ENCODE data around the gene RCE1.

- TF ChIP-seq POLR2A (IDR thresholded peaks at IDR 0.05; ENCODE audit: low read depth, low read length) (no peak), CTCF (IDR thresholded peaks at IDR 0.05; ENCODE audit: extremely low read depth in 1 of 2, insufficient read depth in 1 of 2, low read depth in 1 of 2, low read length in 2 of 2) (no peak), EZH2 (IDR thresholded peaks at IDR 0.05; ENCODE audit: borderline replicate concordance, low read depth, low read length, severe bottlenecking) (no peak), POLR2AphosphoS5 (IDR thresholded peaks at IDR 0.05; ENCODE audit: insufficient read depth, low read depth, low read length) (no peak), JUN (IDR thresholded peaks at IDR 0.05; ENCODE audit: borderline replicate concordance, insufficient read depth, insufficient read length, low read depth) (no peak)
These were observed 49.7 kb downstream of the RCE1 start for GRCh38 chr11:66892911-66893310.

Data from endothelial cell of umbilical vein (primary cell).